Suppressor macrophage (primary cell): Measurements from ENCODE around the gene BSN.

Experiments used
- DNase-seq, 4 experiments: peaks; one replicate each; pipeline ENCODE4 v3.0.0-alpha.2; 2020 to 2022

The BSN gene

GRCh38 chr3:49717959-49718857 is 163.9 kb downstream of the BSN start:
- DNase-seq, result no peak

DNA sequence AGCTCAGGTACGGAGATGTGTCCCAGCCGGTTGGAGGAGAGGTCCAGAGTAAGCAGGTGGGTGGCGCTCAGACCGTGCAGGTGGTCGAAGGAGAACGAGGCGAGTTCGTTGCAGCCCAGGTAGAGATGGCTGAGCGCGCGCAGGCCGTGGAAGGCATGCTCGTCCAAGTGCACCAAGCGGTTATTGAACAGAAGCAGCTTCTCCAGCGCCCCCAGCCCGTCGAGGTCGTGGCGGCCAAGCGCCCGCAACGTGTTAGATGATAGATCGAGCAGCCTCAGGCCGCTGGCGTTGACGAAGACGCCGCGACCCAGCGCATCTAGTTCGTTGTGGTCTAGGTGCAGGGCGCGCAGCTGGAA is 164.6 kb downstream of the BSN start:
- DNase-seq, result peak in 2 of 4 experiments; percentile 12 to 26

DNA sequence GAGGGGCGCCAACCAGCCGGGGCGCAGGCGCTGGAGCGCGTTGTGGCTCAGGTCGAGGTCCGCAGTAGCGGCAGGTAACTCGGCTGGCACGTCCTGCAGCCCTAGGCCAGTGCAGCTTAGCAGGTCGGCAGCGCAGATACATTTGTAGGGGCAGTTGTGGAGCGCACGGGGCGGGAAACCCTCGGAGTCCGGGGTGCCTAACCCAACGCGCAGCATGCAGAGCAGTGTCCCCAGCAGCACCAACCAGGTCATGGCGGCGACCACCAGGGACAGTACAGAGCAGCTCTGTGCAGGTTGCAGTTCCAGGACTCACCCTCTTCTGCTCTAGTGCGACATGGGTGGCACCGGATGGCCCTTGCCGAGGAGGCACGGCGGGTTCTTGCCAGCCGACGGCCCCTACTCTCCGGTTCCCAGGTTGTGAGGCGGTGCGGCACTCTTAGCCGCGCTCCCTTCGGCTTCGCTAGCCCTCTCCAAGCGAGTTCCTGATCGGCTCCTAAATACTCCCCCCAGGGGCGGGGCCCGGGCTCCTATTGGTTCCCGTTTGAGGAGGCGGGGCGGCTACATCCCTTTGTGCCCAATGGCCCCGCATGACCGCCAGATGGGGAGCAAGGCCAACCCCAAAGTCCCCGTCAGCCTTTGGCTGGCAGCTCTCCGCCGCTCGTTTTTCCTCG is 165.1 kb downstream of the BSN start, which contains the start of gene AMIGO3:
AMIGO3 (minus strand) TSS at position 471 of the 671 bp plus-strand sequence; CDS start at position 252, 219 bp downstream.
- DNase-seq, result peak; percentile 95 to 98 (median 96)
